Heart left ventricle (tissue), 16 donors: ENCODE results near the gene RNF225. TPM values are rescaled to one million over a fixed set of nuclear protein-coding genes. Genes with fewer than 3 reads are reported as not detected.

ENCODE experiments used
- ATAC-seq, 4 donors: fragments of 200-7000 bp; cut with Tn5 transposase; one replicate each; pipeline ENCODE4 v1.9.1; 2020 to 2022; ENCODE audit warnings: moderate library complexity in 4 of 4, mild to moderate bottlenecking in 3 of 4, moderate number of reproducible peaks in 1 of 4
- DNase-seq, 5 donors: peaks; one replicate each; pipeline ENCODE4 v3.0.0-alpha.2; 2020
- H3K27ac ChIP-seq, 12 donors: fragments of 200-600 bp; sonication (generic) in 4 of 12; one replicate each; pipeline versions ENCODE4 v1.5.0 to v1.8.0; 2016 to 2022; ENCODE audit warnings: mild to moderate bottlenecking in 2 of 12
- H3K27me3 ChIP-seq, 9 donors: fragments of 200-600 bp; sonication (generic) in 2 of 9; one replicate each; pipeline versions ENCODE4 v1.5.1 to v1.8.0; 2016 to 2022; ENCODE audit warnings: mild to moderate bottlenecking in 3 of 9
- H3K36me3 ChIP-seq, 9 donors: fragments of 200-600 bp; sonication (generic) in 2 of 9; one replicate each; pipeline versions ENCODE4 v1.5.0 to v1.8.0; 2018 to 2022; ENCODE audit warnings: mild to moderate bottlenecking in 2 of 9
- H3K4me1 ChIP-seq, 12 donors: fragments of 200-600 bp; sonication (generic) in 4 of 12; one replicate each; pipeline versions ENCODE4 v1.5.0 to v1.8.0; 2016 to 2022; ENCODE audit warnings: mild to moderate bottlenecking in 3 of 12
- H3K4me3 ChIP-seq, 12 donors: fragments of 200-600 bp; sonication (generic) in 4 of 12; one replicate each; pipeline versions ENCODE4 v1.5.0 to v1.8.0; 2017 to 2022; ENCODE audit warnings: mild to moderate bottlenecking in 9 of 12, moderate library complexity in 4 of 12
- H3K9me3 ChIP-seq, 12 donors: fragments of 200-600 bp; sonication (generic) in 4 of 12; one replicate each; pipeline versions ENCODE4 v1.5.0 to v1.8.0; 2016 to 2022; ENCODE audit warnings: mild to moderate bottlenecking in 1 of 12
- CTCF ChIP-seq, 12 donors: fragments of 200-600 bp; sonication (generic) in 4 of 12; IDR thresholded peaks; one replicate each; pipeline versions ENCODE4 v1.5.0 to v1.8.0; 2018 to 2022; ENCODE audit warnings: antibody characterized with exemption in 12 of 12, mild to moderate bottlenecking in 5 of 12
- POLR2A ChIP-seq, 2 donors: fragments of 450-650 bp; IDR thresholded peaks; one replicate each; pipeline ENCODE4 v1.6.1; 2017; ENCODE audit warnings: antibody characterized with exemption in 2 of 2, mild to moderate bottlenecking in 2 of 2, moderate library complexity in 2 of 2
- WGBS, 4 donors: extraction: QIAGEN DNeasy Blood & Tissue Kit in 2 of 4; methylation state at CpG; one replicate each; pipeline versions ENCODE4 v1.1.5 to v1.1.7; 2013 to 2018; 5-methylcytosine and 5-hydroxymethylcytosine counted together
- intact Hi-C, 10 donors: fragments of 100-400 bp; cut with DNase I; formaldehyde crosslinking; loops; one replicate each; pipeline versions ENCODE4 v1.11.1 to v1.14.2; 2022
- polyA plus RNA-seq, 2 donors: library from polyadenylated mRNA; stranded (reverse); fragments of 200-250 nt; gene quantifications; one replicate each; pipeline ENCODE4 v1.2.3, GENCODE V29; 2013
- total RNA-seq, 9 donors: library from RNA; depleted of rRNA in 2 of 9; stranded (reverse); fragments of >200 nt in 2 of 9; fragmentation: NEBNext Ultra II Directional in 3 of 9; extraction: Animal tissue kit (Norgen Biotek cat#: 25700) in 3 of 9; gene quantifications; one replicate each; pipeline versions ENCODE4 v1.1.0 to v1.2.4, GENCODE V29; 2016 to 2023
- donor health status: ischemic (EF 13 %, LVEDD 7.1; RV severe dilation, severe dysfunction).
- donor health status: healthy with polysubstance abuse.
- donor health status: DM: no; HTN: yes; CAD: no.
- donor health status: DM: no; HTN: no; CAD: no.
- donor health status: ischemic (EF 25% LVEDD 6.9; RV normal size, moderate dysfunction).
- donor health status: ischemic (EF 25% LVEDD 5.7; RV mildly dilated, moderate dysfunction).
- donor health status: healthy.
- donor health status: DM: yes; HTN: yes; CAD: no.
- donor health status: ischemic (EF 35%, LVEDD 5.7; RV mildly dilated, moderate dysfunction).
- donor health status: nonischemic (EF 11% LVEDD 7.7; RV severe dilation, severe dysfunction).
- donor health status: DM: yes; HTN: yes; CAD: no.
- donor health status: PGD.
- donor health status: ischemic (EF 29% LVEDD 5.4; RV normal size, mild dysfunction).
- donor health status: nonischemic (EF 23%, LVEDD 6.1; RV moderate dilation, normal function).

The RNF225 gene
- total and polyA plus RNA-seq, 11 donors: not detected

DNA sequence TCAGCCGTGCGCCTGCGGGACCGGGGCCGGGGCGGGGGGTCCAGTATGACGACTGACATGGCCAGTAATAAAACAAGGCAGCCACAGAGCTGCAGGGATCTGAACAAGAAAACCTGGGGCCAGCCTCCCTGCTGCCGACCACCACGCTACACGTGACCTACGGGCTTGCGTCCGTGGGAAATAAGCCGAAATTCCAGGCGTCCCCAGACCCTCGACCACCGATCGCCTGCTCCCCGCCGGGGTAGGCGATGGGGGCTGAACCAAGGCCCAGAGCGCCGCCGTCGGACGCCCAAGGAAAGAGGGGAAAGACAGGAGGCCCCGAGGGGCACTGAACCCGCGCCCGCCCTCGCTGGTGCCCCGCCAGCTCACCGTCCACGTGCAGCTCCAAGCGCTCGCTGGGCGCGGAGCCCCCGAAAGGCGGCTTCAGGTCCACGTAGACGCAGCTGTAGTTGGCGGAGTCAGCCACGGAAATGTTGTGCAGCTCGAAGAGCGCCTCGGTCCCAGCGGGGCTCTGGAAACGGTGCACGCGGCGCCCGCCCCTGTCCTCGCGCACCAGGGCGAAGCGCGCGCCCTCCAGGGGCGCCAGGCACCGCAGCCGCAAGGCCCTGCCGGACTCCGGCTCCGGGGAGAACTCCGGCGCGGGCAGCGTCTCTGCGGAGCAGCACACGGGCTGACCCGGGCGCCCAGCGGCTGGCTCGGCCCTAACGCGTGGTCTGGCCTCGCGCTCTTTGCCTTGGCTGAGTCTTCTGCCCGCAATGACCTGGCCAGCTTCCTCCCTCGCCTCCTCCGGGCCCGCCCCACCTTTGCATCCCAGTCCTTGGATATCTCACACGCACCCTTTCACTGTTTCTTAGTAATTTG is 45.2 kb upstream of the RNF225 start:
- Histone ChIP-seq H3K9me3 (no peaks in the 10 kb centered on the region), H3K27ac (no peak overlapping the region), H3K36me3 (no peaks in the 10 kb centered on the region), H3K27me3 (peaks cover 14 to 85% (median 42%) of the 10 kb centered on the region in 9 donors), H3K4me3 (peak overlapping the region in 8 of 12 donors; percentile 10 to 37 (median 28)), H3K4me1 (peaks cover 0 to 21% (median 11%) of the 10 kb centered on the region in 12 donors)
- ATAC-seq: peak in 1 of 4 donors; percentile 27
- no peak for TF ChIP-seq POLR2A (IDR thresholded peaks at IDR 0.05)
- TF ChIP-seq CTCF (IDR thresholded peaks at IDR 0.05): peak in 3 of 12 donors; percentile 13 to 34 (median 16)
- intact Hi-C loops: no loop called here
- 12 to 29% (median 17%) methylated on average over 46 to 84 of the region's 84 CpGs for WGBS, 4 donors
- DNase-seq: no peak

GRCh38 chr19:58350871-58351557 is 44.4 kb upstream of the RNF225 start:
- peaks cover 14 to 90% (median 42%) of the 10 kb centered on the region in 9 donors for H3K27me3 ChIP-seq
- ATAC-seq (no peak), DNase-seq (no peak)
- peak overlapping the region in 4 of 12 donors; percentile 30 to 37 (median 34) for H3K4me3 ChIP-seq
- no peak for TF ChIP-seq CTCF (IDR thresholded peaks at IDR 0.05)
- no peak for TF ChIP-seq POLR2A (IDR thresholded peaks at IDR 0.05)
- peaks cover 0 to 25% (median 14%) of the 10 kb centered on the region in 12 donors for H3K4me1 ChIP-seq
- no peaks in the 10 kb centered on the region for H3K36me3 ChIP-seq
- no peak overlapping the region for H3K27ac ChIP-seq
- intact Hi-C loops: no loop called here
- WGBS, 4 donors: 60 to 71% (median 63%) methylated on average over 29 to 34 of the region's 34 CpGs
- no peaks in the 10 kb centered on the region for H3K9me3 ChIP-seq

GRCh38 chr19:58351558-58351878 is 43.9 kb upstream of the RNF225 start:
- intact Hi-C loops: no loop called here
- WGBS, 4 donors: 84 to 93% (median 89%) methylated on average over 9 of the region's 9 CpGs
- ATAC-seq (no peak), DNase-seq (no peak)
- peaks cover 14 to 87% (median 39%) of the 10 kb centered on the region in 9 donors for H3K27me3 ChIP-seq
- H3K27ac ChIP-seq: no peak overlapping the region
- H3K36me3 ChIP-seq: no peaks in the 10 kb centered on the region
- no peak for TF ChIP-seq POLR2A (IDR thresholded peaks at IDR 0.05)
- H3K9me3 ChIP-seq: no peaks in the 10 kb centered on the region
- H3K4me1 ChIP-seq: peaks cover 0 to 30% (median 18%) of the 10 kb centered on the region in 12 donors
- no peak overlapping the region for H3K4me3 ChIP-seq

DNA sequence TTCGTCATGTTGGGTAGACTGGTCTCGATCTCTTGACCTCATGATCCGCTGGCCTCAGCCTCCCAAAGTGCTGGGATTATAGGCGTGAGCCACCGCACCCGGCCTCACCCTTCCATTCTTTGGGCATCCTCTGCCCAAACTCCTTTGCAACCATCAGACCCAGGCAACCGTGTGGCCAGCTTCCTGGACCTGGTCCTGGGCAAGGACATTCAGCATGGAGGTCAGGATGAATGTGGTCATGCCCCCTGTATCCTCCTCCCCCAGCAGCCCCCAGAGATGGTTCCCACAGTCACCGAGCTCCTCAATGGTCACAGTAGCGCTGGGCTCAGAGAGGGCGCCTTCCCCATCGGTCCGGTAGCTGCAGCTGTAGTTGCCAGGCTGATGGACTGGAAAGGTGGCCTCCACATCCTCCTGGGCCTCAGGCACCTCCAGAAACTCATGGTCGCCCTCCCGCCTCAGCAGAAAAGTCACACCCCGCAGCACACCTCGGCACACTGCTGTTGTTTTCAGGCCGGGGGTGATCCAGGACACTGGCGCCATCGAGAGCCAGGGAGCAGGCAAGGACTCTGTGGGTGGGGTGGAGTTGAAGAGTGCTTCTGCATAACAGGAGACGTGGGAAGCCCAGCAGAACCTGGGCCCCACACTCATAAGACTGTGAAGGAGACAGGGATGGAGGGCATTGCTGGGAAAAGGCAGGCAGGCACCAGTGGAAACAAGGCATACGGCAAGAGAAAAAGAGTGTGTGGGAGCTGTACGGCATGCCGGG is 43.3 kb upstream of the RNF225 start:
- Histone ChIP-seq H3K4me1 (peaks cover 0 to 37% (median 22%) of the 10 kb centered on the region in 12 donors), H3K27me3 (peaks cover 11 to 81% (median 36%) of the 10 kb centered on the region in 9 donors), H3K9me3 (no peaks in the 10 kb centered on the region), H3K27ac (no peak overlapping the region), H3K36me3 (no peaks in the 10 kb centered on the region), H3K4me3 (no peak overlapping the region)
- TF ChIP-seq POLR2A (IDR thresholded peaks at IDR 0.05) (no peak), CTCF (IDR thresholded peaks at IDR 0.05) (no peak)
- WGBS, 4 donors: 81 to 85% (median 84%) methylated on average over 20 to 23 of the region's 23 CpGs
- no peak for ATAC-seq
- no peak for DNase-seq
- intact Hi-C loops: no loop called here
